IPS-20b (cell line): ENCODE results near the gene HPSE2.

ENCODE experiments used
- H3K27ac ChIP-seq: one replicate; pipeline ENCODE4 v1.5.1; 2013; ENCODE audit warnings: low read length
- H3K27me3 ChIP-seq: 2 replicates; pipeline ENCODE4 v1.6.1; 2013; ENCODE audit warnings: mild to moderate bottlenecking, low read length, inconsistent platforms; ENCODE audit not compliant: insufficient read depth
- H3K36me3 ChIP-seq: 2 replicates; pipeline ENCODE4 v1.6.1; 2013; ENCODE audit warnings: low read depth, mild to moderate bottlenecking, inconsistent platforms, low read length, moderate library complexity; ENCODE audit not compliant: insufficient read depth
- H3K4me1 ChIP-seq: 2 replicates; pipeline ENCODE4 v1.6.1; 2013; ENCODE audit warnings: mild to moderate bottlenecking, control low read depth, inconsistent platforms, low read length, moderate library complexity; ENCODE audit not compliant: insufficient read depth
- H3K4me3 ChIP-seq: 2 replicates; pipeline ENCODE4 v1.5.1; 2013; ENCODE audit warnings: mild to moderate bottlenecking, low read length, inconsistent platforms
- H3K9ac ChIP-seq: 2 replicates; pipeline ENCODE4 v1.6.1; 2013; ENCODE audit warnings: low read depth, mild to moderate bottlenecking, inconsistent platforms, low read length, moderate library complexity
- H3K9me3 ChIP-seq: 2 replicates; pipeline ENCODE4 v1.6.1; 2013; ENCODE audit warnings: mild to moderate bottlenecking, low read depth, low read length, inconsistent platforms; ENCODE audit not compliant: insufficient read depth

HPSE2 gene

GRCh38 chr10:98536551-98536950 is 699.1 kb downstream of the HPSE2 start:
- Histone ChIP-seq H3K36me3 (no peaks in the 10 kb centered on the region), H3K4me1 (no peaks in the 10 kb centered on the region), H3K9ac (no peak overlapping the region), H3K27ac (no peak overlapping the region), H3K4me3 (no peak overlapping the region), H3K27me3 (no peaks in the 10 kb centered on the region), H3K9me3 (no peaks in the 10 kb centered on the region)

DNA sequence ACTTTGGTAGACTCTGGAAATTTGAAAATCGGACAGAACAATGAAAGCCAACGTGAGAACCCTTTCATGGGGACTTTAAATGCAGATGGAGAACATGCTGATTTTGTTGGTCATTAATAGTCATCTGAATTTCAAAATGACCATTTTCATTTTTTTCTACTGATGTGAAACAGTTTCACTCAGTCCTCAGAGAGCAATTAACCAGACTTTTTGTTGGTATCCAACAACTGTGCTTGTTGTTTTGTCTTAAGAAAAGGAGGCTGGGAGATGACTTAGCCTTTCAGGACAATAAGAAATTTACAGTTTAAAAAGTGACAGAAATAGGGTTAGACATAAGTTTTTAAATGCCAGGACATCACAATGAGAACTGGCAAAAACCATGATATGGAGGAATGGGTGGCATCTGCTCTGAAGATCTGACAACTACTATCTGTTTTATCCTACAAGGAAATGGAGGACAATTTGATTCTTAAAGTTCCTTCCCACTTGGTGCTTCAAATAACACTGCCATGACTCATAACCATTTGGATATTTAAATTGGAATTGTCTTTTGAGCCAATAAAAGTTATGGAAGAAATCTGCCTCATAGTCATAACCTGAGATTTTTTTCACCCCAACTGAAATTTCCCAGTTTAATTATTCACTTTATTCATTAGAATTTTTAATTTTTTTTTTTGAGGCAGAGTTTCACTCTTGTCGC is 701.8 kb downstream of the HPSE2 start:
- H3K27me3 ChIP-seq, result no peaks in the 10 kb centered on the region
- no peaks in the 10 kb centered on the region for H3K4me1 ChIP-seq
- no peaks in the 10 kb centered on the region for H3K9me3 ChIP-seq
- H3K9ac ChIP-seq, result no peak overlapping the region
- no peak overlapping the region for H3K4me3 ChIP-seq
- H3K27ac ChIP-seq, result no peak overlapping the region
- H3K36me3 ChIP-seq, result no peaks in the 10 kb centered on the region

GRCh38 chr10:98533241-98533640 is 702.4 kb downstream of the HPSE2 start:
- H3K36me3 ChIP-seq, result no peaks in the 10 kb centered on the region
- no peak overlapping the region for H3K4me3 ChIP-seq
- H3K4me1 ChIP-seq, result no peaks in the 10 kb centered on the region
- no peak overlapping the region for H3K9ac ChIP-seq
- no peak overlapping the region for H3K27ac ChIP-seq
- no peaks in the 10 kb centered on the region for H3K9me3 ChIP-seq
- H3K27me3 ChIP-seq, result no peaks in the 10 kb centered on the region

DNA sequence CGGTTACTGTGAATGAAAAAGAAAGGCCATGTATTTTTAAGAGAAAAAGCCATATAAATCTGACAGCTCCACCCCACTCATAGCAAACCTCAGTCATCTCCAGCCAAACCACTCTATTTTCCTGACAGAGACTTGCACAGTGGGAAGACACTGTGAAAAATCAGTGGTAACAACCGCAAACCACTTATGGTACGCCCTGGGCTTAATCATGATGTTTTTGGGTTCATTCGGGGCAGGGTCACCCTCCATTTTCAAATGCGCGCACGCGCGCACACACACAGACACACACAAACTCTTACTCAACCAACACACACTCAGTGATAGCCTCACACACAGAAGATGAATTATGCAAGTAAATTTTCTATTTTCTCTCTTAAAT is 706.9 kb downstream of the HPSE2 start:
- Histone ChIP-seq H3K36me3 (no peaks in the 10 kb centered on the region), H3K27me3 (no peaks in the 10 kb centered on the region), H3K9ac (no peak overlapping the region), H3K9me3 (no peaks in the 10 kb centered on the region), H3K27ac (no peak overlapping the region), H3K4me1 (no peaks in the 10 kb centered on the region), H3K4me3 (no peak overlapping the region)

DNA sequence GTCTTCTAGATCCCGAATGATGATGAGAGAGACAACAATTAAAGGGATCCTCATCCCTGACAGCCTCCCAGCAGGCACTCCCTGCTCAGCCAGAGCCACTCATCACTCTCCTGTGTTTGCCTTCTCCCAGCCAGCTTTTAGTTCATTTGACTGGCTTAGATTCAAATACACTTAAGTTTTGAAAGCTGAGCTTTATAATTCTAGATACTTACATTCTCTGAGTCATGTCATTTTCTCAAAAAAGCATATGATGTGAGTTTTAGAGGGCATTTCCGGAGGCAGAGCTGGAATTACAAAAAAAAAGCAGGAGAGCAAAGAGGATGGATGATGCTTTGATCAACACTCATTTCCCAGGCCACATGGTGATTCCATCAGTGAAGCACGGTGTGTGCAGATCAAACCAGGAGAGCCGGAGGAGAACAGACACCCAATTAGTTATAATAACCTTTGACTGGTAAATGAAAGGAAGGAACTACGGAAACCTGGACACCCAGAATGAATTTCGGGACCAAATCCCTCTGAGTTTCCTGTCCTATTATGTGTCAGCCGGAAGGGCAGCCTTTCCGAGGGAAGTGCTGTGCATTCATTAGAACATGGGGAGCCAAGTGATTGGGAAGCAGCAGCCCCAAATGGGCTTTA is 707.4 kb downstream of the HPSE2 start:
- Histone ChIP-seq H3K9me3 (no peaks in the 10 kb centered on the region), H3K36me3 (no peaks in the 10 kb centered on the region), H3K4me1 (no peaks in the 10 kb centered on the region), H3K27ac (no peak overlapping the region), H3K9ac (no peak overlapping the region), H3K27me3 (no peaks in the 10 kb centered on the region), H3K4me3 (no peak overlapping the region)

DNA sequence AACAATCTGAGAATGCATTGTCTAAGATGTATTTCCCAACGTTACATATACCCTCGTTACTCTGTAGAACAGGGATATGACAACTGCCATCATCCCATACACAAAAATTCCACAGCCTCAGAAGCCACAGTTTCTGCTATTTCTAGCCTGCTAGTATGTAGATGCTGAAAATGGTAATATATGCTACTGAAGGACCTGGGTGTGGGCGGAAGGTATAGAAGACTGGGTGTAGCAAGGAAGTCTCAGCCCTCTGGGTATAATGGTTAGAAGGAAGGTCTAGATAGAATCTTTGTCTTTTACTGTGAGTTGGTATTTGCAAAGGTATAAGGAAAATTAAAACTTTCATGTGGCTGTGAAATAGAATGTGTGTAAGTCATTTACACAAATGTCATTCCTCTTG is 709.7 kb downstream of the HPSE2 start:
- H3K4me3 ChIP-seq, result no peak overlapping the region
- H3K27ac ChIP-seq, result no peak overlapping the region
- no peaks in the 10 kb centered on the region for H3K36me3 ChIP-seq
- H3K4me1 ChIP-seq, result no peaks in the 10 kb centered on the region
- no peak overlapping the region for H3K9ac ChIP-seq
- no peaks in the 10 kb centered on the region for H3K27me3 ChIP-seq
- no peaks in the 10 kb centered on the region for H3K9me3 ChIP-seq

DNA sequence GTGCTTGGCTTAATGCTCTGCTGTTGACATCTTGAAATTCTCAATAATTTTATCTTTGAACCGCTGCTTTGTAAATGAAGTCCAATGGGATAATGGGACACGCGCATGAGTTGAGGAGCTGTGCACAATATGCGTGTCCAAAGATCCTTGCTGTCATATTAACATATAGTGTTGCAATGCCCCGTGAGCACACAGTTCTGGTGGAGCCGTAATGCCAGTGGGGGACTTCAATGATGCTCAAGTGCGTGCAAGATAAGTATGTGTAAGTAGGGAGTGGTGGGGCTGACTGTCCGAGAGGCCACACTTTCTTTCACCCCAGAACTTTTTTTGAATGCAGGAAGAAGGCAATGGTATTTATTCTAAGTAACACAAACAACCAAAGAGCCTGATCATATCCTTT is 711.5 kb downstream of the HPSE2 start:
- Histone ChIP-seq H3K9me3 (no peaks in the 10 kb centered on the region), H3K36me3 (no peaks in the 10 kb centered on the region), H3K27ac (no peak overlapping the region), H3K4me3 (no peak overlapping the region), H3K4me1 (no peaks in the 10 kb centered on the region), H3K27me3 (no peaks in the 10 kb centered on the region), H3K9ac (no peak overlapping the region)

DNA sequence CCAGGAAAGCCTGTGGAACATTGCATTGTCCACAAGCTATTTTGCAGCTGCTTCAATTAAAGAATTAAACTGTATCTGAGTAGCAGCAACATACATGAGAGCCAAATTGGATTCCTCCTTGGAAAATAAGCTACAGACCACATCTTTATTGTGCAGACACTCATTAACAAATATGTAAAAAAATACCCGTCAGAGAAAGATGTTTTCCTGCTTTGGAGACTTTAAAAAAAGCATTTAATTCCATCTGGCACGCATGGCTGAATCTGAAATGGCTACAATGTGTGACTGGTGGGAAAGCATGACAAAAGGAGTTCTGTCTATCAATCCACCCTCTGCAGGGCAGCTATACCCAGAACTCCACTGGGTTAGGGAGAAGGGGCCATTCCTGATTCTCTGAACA is 715.8 kb downstream of the HPSE2 start:
- Histone ChIP-seq H3K9ac (no peak overlapping the region), H3K9me3 (no peaks in the 10 kb centered on the region), H3K4me1 (no peaks in the 10 kb centered on the region; the same call in 1 of the 2 replicates), H3K4me3 (no peak overlapping the region), H3K36me3 (no peaks in the 10 kb centered on the region), H3K27ac (no peak overlapping the region), H3K27me3 (no peaks in the 10 kb centered on the region)

- Histone ChIP-seq H3K4me3 (no peak overlapping the region), H3K27ac (no peak overlapping the region), H3K9ac (no peak overlapping the region), H3K27me3 (no peaks in the 10 kb centered on the region), H3K4me1 (no peaks in the 10 kb centered on the region; the same call in 1 of the 2 replicates), H3K36me3 (no peaks in the 10 kb centered on the region), H3K9me3 (no peaks in the 10 kb centered on the region)
Observed at GRCh38 chr10:98517672-98518071, 718.0 kb downstream of the HPSE2 start.

DNA sequence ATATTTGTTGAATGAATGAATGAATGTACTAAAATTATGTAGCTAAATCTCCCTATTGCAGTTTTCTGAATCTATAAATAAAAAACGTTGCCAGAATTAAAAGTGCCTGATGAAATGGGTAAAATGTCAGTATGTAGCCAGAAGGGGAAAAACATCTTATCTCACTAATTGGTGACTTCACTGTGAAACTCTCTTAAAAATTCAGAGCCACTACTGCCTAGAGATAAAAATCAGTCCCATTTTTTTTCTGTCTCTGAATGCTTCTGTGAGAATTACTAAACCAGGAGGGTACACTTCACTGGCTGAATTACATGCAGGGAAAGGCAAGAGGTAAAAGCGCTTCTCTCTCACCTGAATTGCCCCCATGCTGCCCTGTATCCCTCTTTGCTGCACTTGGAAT is 719.3 kb downstream of the HPSE2 start:
- Histone ChIP-seq H3K4me1 (no peaks in the 10 kb centered on the region; the same call in 1 of the 2 replicates), H3K4me3 (no peak overlapping the region), H3K9me3 (no peaks in the 10 kb centered on the region), H3K27ac (no peak overlapping the region), H3K36me3 (no peaks in the 10 kb centered on the region), H3K9ac (no peak overlapping the region), H3K27me3 (no peaks in the 10 kb centered on the region)

GRCh38 chr10:98513704-98514103 is 721.9 kb downstream of the HPSE2 start:
- Histone ChIP-seq H3K9me3 (no peaks in the 10 kb centered on the region), H3K4me1 (no peaks in the 10 kb centered on the region; the same call in 1 of the 2 replicates), H3K4me3 (no peak overlapping the region), H3K27ac (no peak overlapping the region), H3K36me3 (no peaks in the 10 kb centered on the region), H3K27me3 (no peaks in the 10 kb centered on the region), H3K9ac (no peak overlapping the region)

- Histone ChIP-seq H3K4me1 (no peaks in the 10 kb centered on the region; the same call in 1 of the 2 replicates), H3K36me3 (no peaks in the 10 kb centered on the region), H3K9me3 (no peaks in the 10 kb centered on the region), H3K9ac (no peak overlapping the region), H3K27me3 (no peaks in the 10 kb centered on the region), H3K4me3 (no peak overlapping the region), H3K27ac (no peak overlapping the region)
Observed at GRCh38 chr10:98511876-98512275, 723.8 kb downstream of the HPSE2 start.
